Heart left ventricle (tissue), 16 donors: ENCODE results near the gene DEFB124. TPM values are rescaled to one million over a fixed set of nuclear protein-coding genes. Genes with fewer than 3 reads are reported as not detected.

Experiments
- ATAC-seq, 4 donors: fragments of 200-7000 bp; cut with Tn5 transposase; one replicate each; pipeline ENCODE4 v1.9.1; 2020 to 2022; ENCODE audit warnings: moderate library complexity in 4 of 4, mild to moderate bottlenecking in 3 of 4, moderate number of reproducible peaks in 1 of 4
- DNase-seq, 5 donors: peaks; one replicate each; pipeline ENCODE4 v3.0.0-alpha.2; 2020
- H3K27ac ChIP-seq, 12 donors: fragments of 200-600 bp; sonication (generic) in 4 of 12; one replicate each; pipeline versions ENCODE4 v1.5.0 to v1.8.0; 2016 to 2022; ENCODE audit warnings: mild to moderate bottlenecking in 2 of 12
- H3K27me3 ChIP-seq, 9 donors: fragments of 200-600 bp; sonication (generic) in 2 of 9; one replicate each; pipeline versions ENCODE4 v1.5.1 to v1.8.0; 2016 to 2022; ENCODE audit warnings: mild to moderate bottlenecking in 3 of 9
- H3K36me3 ChIP-seq, 9 donors: fragments of 200-600 bp; sonication (generic) in 2 of 9; one replicate each; pipeline versions ENCODE4 v1.5.0 to v1.8.0; 2018 to 2022; ENCODE audit warnings: mild to moderate bottlenecking in 2 of 9
- H3K4me1 ChIP-seq, 12 donors: fragments of 200-600 bp; sonication (generic) in 4 of 12; one replicate each; pipeline versions ENCODE4 v1.5.0 to v1.8.0; 2016 to 2022; ENCODE audit warnings: mild to moderate bottlenecking in 3 of 12
- H3K4me3 ChIP-seq, 12 donors: fragments of 200-600 bp; sonication (generic) in 4 of 12; one replicate each; pipeline versions ENCODE4 v1.5.0 to v1.8.0; 2017 to 2022; ENCODE audit warnings: mild to moderate bottlenecking in 9 of 12, moderate library complexity in 4 of 12
- H3K9me3 ChIP-seq, 12 donors: fragments of 200-600 bp; sonication (generic) in 4 of 12; one replicate each; pipeline versions ENCODE4 v1.5.0 to v1.8.0; 2016 to 2022; ENCODE audit warnings: mild to moderate bottlenecking in 1 of 12
- POLR2A ChIP-seq, 2 donors: fragments of 450-650 bp; IDR thresholded peaks; one replicate each; pipeline ENCODE4 v1.6.1; 2017; ENCODE audit warnings: antibody characterized with exemption in 2 of 2, mild to moderate bottlenecking in 2 of 2, moderate library complexity in 2 of 2
- WGBS, 4 donors: extraction: QIAGEN DNeasy Blood & Tissue Kit in 2 of 4; methylation state at CpG; one replicate each; pipeline versions ENCODE4 v1.1.5 to v1.1.7; 2013 to 2018; 5-methylcytosine and 5-hydroxymethylcytosine counted together
- intact Hi-C, 10 donors: fragments of 100-400 bp; cut with DNase I; formaldehyde crosslinking; loops; one replicate each; pipeline versions ENCODE4 v1.11.1 to v1.14.2; 2022
- polyA plus RNA-seq, 2 donors: library from polyadenylated mRNA; stranded (reverse); fragments of 200-250 nt; gene quantifications; one replicate each; pipeline ENCODE4 v1.2.3, GENCODE V29; 2013
- total RNA-seq, 9 donors: library from RNA; depleted of rRNA in 2 of 9; stranded (reverse); fragments of >200 nt in 2 of 9; fragmentation: NEBNext Ultra II Directional in 3 of 9; extraction: Animal tissue kit (Norgen Biotek cat#: 25700) in 3 of 9; gene quantifications; one replicate each; pipeline versions ENCODE4 v1.1.0 to v1.2.4, GENCODE V29; 2016 to 2023
- TF ChIP-seq, protein P1 (sequence below), 12 donors: fragments of 200-600 bp; sonication (generic) in 4 of 12; IDR thresholded peaks; one replicate each; pipeline versions ENCODE4 v1.5.0 to v1.8.0; 2018 to 2022; ENCODE audit warnings: antibody characterized with exemption in 12 of 12, mild to moderate bottlenecking in 5 of 12
- donor health status: ischemic (EF 13 %, LVEDD 7.1; RV severe dilation, severe dysfunction).
- donor health status: healthy with polysubstance abuse.
- donor health status: DM: no; HTN: yes; CAD: no.
- donor health status: DM: no; HTN: no; CAD: no.
- donor health status: ischemic (EF 25% LVEDD 6.9; RV normal size, moderate dysfunction).
- donor health status: ischemic (EF 25% LVEDD 5.7; RV mildly dilated, moderate dysfunction).
- donor health status: healthy.
- donor health status: DM: yes; HTN: yes; CAD: no.
- donor health status: ischemic (EF 35%, LVEDD 5.7; RV mildly dilated, moderate dysfunction).
- donor health status: nonischemic (EF 11% LVEDD 7.7; RV severe dilation, severe dysfunction).
- donor health status: DM: yes; HTN: yes; CAD: no.
- donor health status: PGD.
- donor health status: ischemic (EF 29% LVEDD 5.4; RV normal size, mild dysfunction).
- donor health status: nonischemic (EF 23%, LVEDD 6.1; RV moderate dilation, normal function).

Gene DEFB124
- total and polyA plus RNA-seq, 11 donors = 0.76 TPM; not detected in 10

DNA sequence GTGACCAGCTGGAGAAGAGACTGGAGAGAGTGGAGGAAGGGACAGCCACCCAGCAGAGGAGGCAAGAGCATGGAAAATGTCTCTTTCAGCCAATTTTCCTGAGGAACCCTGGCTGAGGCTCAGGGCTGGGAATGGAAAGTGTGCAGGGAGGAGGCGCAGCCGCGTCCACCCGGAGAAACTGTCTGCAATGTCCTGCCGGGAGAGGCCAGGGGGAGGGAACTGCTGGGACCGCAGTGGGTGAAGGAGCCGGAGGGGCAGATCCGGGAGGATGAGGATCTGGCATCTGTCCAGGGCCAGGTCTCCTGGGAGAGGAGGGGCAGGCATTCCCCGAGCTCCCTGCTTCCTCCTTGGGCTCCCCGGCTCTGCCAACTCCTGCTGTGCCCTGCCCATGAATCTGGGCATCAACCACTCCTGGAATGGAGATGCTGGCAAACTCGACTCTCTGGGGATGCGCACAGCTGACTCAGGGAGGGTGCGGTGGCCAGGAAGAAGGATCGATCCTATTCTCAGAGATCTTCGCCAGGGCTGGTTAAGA, 21.9 kb upstream of the DEFB124 start:
- peak; percentile 81 to 94 (median 90) for ATAC-seq
- 18 to 29% (median 26%) methylated on average over 14 to 15 of the region's 15 CpGs for WGBS, 4 donors

DNA sequence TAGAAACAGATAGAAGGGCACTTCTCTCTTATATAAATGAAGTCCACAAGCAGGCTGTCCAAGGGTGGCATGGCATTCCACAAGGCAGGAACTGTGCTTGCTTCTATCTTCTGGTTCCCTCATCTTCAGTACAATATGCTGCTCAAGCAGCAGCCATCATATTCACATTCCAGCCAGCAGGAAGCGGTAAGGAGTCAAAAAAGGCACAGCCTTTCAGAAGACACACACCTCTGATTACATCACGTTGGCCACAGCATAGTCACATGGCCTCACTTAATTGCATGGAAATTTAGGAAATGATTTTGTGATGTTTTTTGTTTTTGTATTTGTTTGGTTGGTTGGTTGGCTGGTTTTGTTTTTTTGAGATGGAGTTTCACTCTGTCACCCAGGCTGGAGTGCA, 19.2 kb upstream of the DEFB124 start:
- TF ChIP-seq POLR2A (IDR thresholded peaks at IDR 0.05) = no peak
- TF ChIP-seq, protein P1, sequence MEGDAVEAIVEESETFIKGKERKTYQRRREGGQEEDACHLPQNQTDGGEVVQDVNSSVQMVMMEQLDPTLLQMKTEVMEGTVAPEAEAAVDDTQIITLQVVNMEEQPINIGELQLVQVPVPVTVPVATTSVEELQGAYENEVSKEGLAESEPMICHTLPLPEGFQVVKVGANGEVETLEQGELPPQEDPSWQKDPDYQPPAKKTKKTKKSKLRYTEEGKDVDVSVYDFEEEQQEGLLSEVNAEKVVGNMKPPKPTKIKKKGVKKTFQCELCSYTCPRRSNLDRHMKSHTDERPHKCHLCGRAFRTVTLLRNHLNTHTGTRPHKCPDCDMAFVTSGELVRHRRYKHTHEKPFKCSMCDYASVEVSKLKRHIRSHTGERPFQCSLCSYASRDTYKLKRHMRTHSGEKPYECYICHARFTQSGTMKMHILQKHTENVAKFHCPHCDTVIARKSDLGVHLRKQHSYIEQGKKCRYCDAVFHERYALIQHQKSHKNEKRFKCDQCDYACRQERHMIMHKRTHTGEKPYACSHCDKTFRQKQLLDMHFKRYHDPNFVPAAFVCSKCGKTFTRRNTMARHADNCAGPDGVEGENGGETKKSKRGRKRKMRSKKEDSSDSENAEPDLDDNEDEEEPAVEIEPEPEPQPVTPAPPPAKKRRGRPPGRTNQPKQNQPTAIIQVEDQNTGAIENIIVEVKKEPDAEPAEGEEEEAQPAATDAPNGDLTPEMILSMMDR (IDR thresholded peaks at IDR 0.05) = peak in 5 of 12 donors; percentile 15 to 34 (median 27)
- Histone ChIP-seq H3K36me3 (no peaks in the 10 kb centered on the region), H3K9me3 (no peaks in the 10 kb centered on the region), H3K27ac (no peak overlapping the region), H3K27me3 (peaks cover 0 to 5% (median 0%) of the 10 kb centered on the region in 9 donors), H3K4me3 (no peak overlapping the region), H3K4me1 (peaks cover 0 to 31% (median 19%) of the 10 kb centered on the region in 12 donors)
- 48 to 73% (median 49%) methylated on average over 2 of the region's 2 CpGs for WGBS, 4 donors
- ATAC-seq = no peak
- no peak for DNase-seq
- intact Hi-C loops = no loop called here

More for the DNA sequence above, 21.9 kb upstream of the DEFB124 start:
- H3K4me1 ChIP-seq = peaks cover 0 to 31% (median 19%) of the 10 kb centered on the region in 12 donors
- peaks cover 0 to 5% (median 0%) of the 10 kb centered on the region in 9 donors for H3K27me3 ChIP-seq
- H3K27ac ChIP-seq = peak overlapping the region; percentile 25 to 84 (median 67)
- DNase-seq = peak; percentile 79 to 90 (median 84)
- peak overlapping the region in 4 of 12 donors; percentile 1 to 24 (median 14) for H3K4me3 ChIP-seq
- no peaks in the 10 kb centered on the region for H3K9me3 ChIP-seq
- TF ChIP-seq, protein P1 (IDR thresholded peaks at IDR 0.05) = peak in 1 of 12 donors; percentile 13
- no peak for TF ChIP-seq POLR2A (IDR thresholded peaks at IDR 0.05)
- no peaks in the 10 kb centered on the region for H3K36me3 ChIP-seq
- intact Hi-C loops = loop anchor here in 1 of 10 donors (2.0 kb wide), 1 partner anchor 22 kb away; the partner anchor contains the start of genes DEFB124 and REM1

DNA sequence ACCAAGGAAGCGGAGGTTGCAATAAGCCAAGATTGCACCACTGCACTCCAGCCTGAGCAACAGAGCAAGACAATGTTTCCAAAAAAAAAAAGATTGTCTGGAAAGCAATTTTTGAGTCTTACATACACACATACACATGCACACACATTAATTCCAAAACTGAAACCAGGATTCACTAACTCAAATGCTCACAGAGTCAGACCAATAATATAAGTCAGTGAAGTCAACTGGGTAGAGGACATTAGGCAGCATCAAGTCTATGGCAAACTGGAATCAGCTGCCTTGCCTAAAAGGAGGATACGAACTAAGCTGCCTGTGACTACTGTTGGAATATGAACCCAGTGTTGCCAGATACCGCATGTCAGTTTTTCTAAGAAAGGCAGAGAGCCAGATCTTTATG, 15.8 kb upstream of the DEFB124 start:
- no peaks in the 10 kb centered on the region for H3K36me3 ChIP-seq
- no peaks in the 10 kb centered on the region for H3K9me3 ChIP-seq
- H3K4me1 ChIP-seq = peaks cover 0 to 28% (median 4%) of the 10 kb centered on the region in 12 donors
- H3K4me3 ChIP-seq = no peak overlapping the region
- H3K27me3 ChIP-seq = peaks cover 0 to 7% (median 0%) of the 10 kb centered on the region in 9 donors
- no peak for ATAC-seq
- intact Hi-C loops = no loop called here
- no peak for TF ChIP-seq POLR2A (IDR thresholded peaks at IDR 0.05)
- TF ChIP-seq, protein P1 (IDR thresholded peaks at IDR 0.05) = no peak
- DNase-seq = no peak
- H3K27ac ChIP-seq = no peak overlapping the region
- WGBS, 4 donors = 90 to 94% (median 92%) methylated on average over 3 of the region's 3 CpGs

DNA sequence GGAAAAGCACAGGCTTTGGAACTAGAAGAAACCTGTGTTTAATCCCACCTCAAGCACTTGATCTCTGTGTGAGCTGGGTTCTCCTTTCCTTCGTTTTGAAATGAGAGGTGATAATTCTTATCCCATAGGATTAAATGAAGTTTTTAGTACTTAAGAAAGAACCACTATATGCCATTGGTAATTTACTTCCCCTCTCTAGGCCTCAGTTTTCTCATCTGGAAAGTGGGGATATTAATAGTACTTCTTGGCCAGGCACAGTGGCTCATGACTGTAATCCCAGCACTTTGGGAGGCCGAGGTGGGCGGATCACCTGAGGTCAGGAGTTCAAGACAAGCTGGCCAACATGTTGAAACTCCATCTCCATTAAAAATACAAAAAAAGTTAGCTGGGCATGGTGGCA, 14.2 kb upstream of the DEFB124 start:
- intact Hi-C loops = no loop called here
- H3K9me3 ChIP-seq = no peaks in the 10 kb centered on the region
- DNase-seq (no peak), ATAC-seq (no peak)
- H3K4me3 ChIP-seq = no peak overlapping the region
- 73 to 87% (median 79%) methylated on average over 3 of the region's 3 CpGs for WGBS, 4 donors
- TF ChIP-seq, protein P1 (IDR thresholded peaks at IDR 0.05) = no peak
- TF ChIP-seq POLR2A (IDR thresholded peaks at IDR 0.05) = no peak
- H3K27ac ChIP-seq = peak overlapping the region in 1 of 12 donors; percentile 55
- H3K4me1 ChIP-seq = peaks cover 0 to 32% (median 3%) of the 10 kb centered on the region in 12 donors
- H3K36me3 ChIP-seq = no peaks in the 10 kb centered on the region
- H3K27me3 ChIP-seq = peaks cover 0 to 16% (median 0%) of the 10 kb centered on the region in 9 donors
